HUES6 (cell line): ENCODE data around the gene CACNB2.

Experiments
- H3K27ac ChIP-seq: 2 replicates; pipeline ENCODE4 v1.7.0; 2013; ENCODE audit warnings: low read depth, mild to moderate bottlenecking, low read length, inconsistent platforms
- H3K27me3 ChIP-seq: 2 replicates; pipeline ENCODE4 v1.6.1; 2013; ENCODE audit warnings: low read length; ENCODE audit not compliant: control insufficient read depth, insufficient read depth
- H3K36me3 ChIP-seq: 2 replicates; pipeline ENCODE4 v1.6.1; 2013; ENCODE audit warnings: low read length; ENCODE audit not compliant: control insufficient read depth, insufficient read depth
- H3K4me1 ChIP-seq: 2 replicates; pipeline ENCODE4 v1.6.1; 2013; ENCODE audit warnings: low read length; ENCODE audit not compliant: control insufficient read depth, insufficient read depth
- H3K4me3 ChIP-seq: 2 replicates; pipeline ENCODE4 v1.5.1; 2013; ENCODE audit warnings: low read depth, low read length
- H3K9ac ChIP-seq: one replicate; pipeline ENCODE4 v1.6.1; 2013; ENCODE audit warnings: mild to moderate bottlenecking, low read length
- H3K9me3 ChIP-seq: 2 replicates; pipeline ENCODE4 v1.6.1; 2013; ENCODE audit warnings: low read depth, low read length; ENCODE audit not compliant: control insufficient read depth, insufficient read depth

The CACNB2 gene

GRCh38 chr10:18340496-18341051 lies 200.3 kb downstream of the CACNB2 start:
- H3K27me3 ChIP-seq, result no peaks in the 10 kb centered on the region
- H3K4me3 ChIP-seq, result no peak overlapping the region
- no peaks in the 10 kb centered on the region for H3K4me1 ChIP-seq
- H3K9ac ChIP-seq, result no peak overlapping the region
- no peak overlapping the region for H3K27ac ChIP-seq
- H3K9me3 ChIP-seq, result no peaks in the 10 kb centered on the region
- H3K36me3 ChIP-seq, result no peaks in the 10 kb centered on the region

DNA sequence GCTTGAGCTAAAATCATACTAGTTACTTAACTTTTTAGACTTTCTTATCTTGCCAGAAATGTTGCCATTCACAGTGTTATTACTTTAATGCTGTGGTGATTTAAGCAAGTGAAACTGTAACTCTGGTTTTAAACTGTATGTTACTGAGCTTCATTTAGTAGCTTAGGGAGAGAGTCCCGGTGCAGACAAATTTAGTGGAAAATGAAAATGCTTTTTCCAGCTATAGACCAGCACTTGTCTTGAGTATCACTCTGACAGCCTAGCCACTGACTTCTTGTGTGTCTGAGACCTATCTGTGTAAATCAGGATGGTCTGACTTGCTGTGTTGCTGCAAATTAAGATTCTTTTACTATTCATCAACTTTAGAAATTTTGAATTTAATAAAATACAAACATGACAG lies 200.8 kb downstream of the CACNB2 start:
- Histone ChIP-seq H3K9me3 (no peaks in the 10 kb centered on the region), H3K4me1 (no peaks in the 10 kb centered on the region), H3K27ac (no peak overlapping the region), H3K36me3 (no peaks in the 10 kb centered on the region), H3K4me3 (no peak overlapping the region), H3K9ac (no peak overlapping the region), H3K27me3 (no peaks in the 10 kb centered on the region)

DNA sequence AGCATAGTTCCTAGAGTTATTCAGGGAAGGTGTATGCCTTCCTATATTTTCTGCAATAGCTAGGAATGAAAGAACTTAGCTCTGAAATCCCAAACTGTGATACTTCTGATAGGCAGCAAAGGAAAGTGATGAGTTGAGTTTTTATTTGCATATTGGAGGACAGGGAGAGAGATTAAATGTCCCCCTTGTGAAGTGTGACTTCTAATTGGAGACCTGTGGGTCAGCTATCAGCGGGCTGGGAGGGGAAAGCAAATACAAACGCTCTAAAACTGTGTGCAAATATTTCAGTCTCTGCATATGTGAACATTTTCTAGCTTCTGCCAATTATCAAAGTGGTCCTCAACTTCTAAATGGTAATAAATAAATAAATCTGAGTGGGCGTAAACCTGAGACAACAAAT lies 203.3 kb downstream of the CACNB2 start:
- Histone ChIP-seq H3K9me3 (no peaks in the 10 kb centered on the region), H3K4me1 (no peaks in the 10 kb centered on the region)

GRCh38 chr10:18345308-18345707 lies 205.1 kb downstream of the CACNB2 start:
- H3K27me3 ChIP-seq, result no peaks in the 10 kb centered on the region
- no peaks in the 10 kb centered on the region for H3K36me3 ChIP-seq
- H3K4me1 ChIP-seq, result no peaks in the 10 kb centered on the region
- no peak overlapping the region for H3K9ac ChIP-seq
- no peaks in the 10 kb centered on the region for H3K9me3 ChIP-seq
- H3K27ac ChIP-seq, result no peak overlapping the region
- no peak overlapping the region for H3K4me3 ChIP-seq

More for the DNA sequence above, 203.3 kb downstream of the CACNB2 start:
- Histone ChIP-seq H3K4me3 (no peak overlapping the region), H3K36me3 (no peaks in the 10 kb centered on the region), H3K9ac (no peak overlapping the region), H3K27ac (no peak overlapping the region), H3K27me3 (no peaks in the 10 kb centered on the region)

DNA sequence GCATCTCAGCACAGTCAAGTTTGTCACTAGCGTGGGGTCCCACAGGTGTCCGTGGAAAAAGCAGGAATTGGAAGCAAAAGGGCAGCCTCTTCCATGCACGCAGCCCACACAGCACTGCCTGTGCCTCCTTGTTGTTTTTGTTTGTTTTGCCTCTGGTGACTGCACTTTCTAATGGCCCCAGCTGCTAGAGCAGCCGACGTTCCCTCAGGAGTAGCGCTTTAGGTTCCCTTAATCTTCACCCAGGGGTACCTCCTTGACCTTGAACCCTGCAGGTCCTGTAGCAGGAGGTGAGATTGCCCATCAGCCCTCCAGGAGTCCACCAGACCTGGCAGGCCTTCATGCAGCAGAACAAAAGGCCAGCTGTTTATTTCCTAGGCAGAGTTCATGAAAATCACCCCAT lies 210.1 kb downstream of the CACNB2 start:
- H3K9ac ChIP-seq, result no peak overlapping the region
- no peaks in the 10 kb centered on the region for H3K4me1 ChIP-seq
- no peaks in the 10 kb centered on the region for H3K9me3 ChIP-seq
- H3K4me3 ChIP-seq, result no peak overlapping the region
- H3K27me3 ChIP-seq, result no peaks in the 10 kb centered on the region
- H3K36me3 ChIP-seq, result no peaks in the 10 kb centered on the region
- H3K27ac ChIP-seq, result no peak overlapping the region

DNA sequence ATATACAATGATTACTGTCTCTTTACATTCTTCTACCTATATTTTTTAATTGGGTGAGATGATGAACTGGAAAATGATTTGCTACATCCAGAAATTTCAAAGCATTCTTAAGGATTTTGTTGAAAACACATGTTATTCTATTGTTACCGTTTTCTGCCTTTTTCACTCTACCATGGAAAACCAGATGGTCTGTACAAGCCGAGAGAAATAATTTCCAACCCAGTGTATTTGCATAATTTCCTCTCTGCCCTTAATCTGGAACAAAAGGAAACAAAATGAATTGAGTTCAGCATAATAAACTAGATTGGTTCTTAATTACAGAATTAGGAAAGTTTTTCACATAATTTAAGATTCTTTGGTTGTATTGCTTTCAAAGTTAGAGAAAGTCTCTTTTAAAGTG lies 211.2 kb downstream of the CACNB2 start:
- H3K4me3 ChIP-seq, result no peak overlapping the region
- no peak overlapping the region for H3K9ac ChIP-seq
- H3K27ac ChIP-seq, result no peak overlapping the region
- no peaks in the 10 kb centered on the region for H3K27me3 ChIP-seq
- no peaks in the 10 kb centered on the region for H3K36me3 ChIP-seq
- H3K9me3 ChIP-seq, result no peaks in the 10 kb centered on the region
- no peaks in the 10 kb centered on the region for H3K4me1 ChIP-seq

- no peaks in the 10 kb centered on the region for H3K9me3 ChIP-seq
- H3K36me3 ChIP-seq, result no peaks in the 10 kb centered on the region
- H3K4me3 ChIP-seq, result no peak overlapping the region
- H3K27me3 ChIP-seq, result no peaks in the 10 kb centered on the region
- H3K27ac ChIP-seq, result no peak overlapping the region
- no peaks in the 10 kb centered on the region for H3K4me1 ChIP-seq
- H3K9ac ChIP-seq, result no peak overlapping the region
These were observed 212.0 kb downstream of the CACNB2 start for GRCh38 chr10:18352175-18352574.

DNA sequence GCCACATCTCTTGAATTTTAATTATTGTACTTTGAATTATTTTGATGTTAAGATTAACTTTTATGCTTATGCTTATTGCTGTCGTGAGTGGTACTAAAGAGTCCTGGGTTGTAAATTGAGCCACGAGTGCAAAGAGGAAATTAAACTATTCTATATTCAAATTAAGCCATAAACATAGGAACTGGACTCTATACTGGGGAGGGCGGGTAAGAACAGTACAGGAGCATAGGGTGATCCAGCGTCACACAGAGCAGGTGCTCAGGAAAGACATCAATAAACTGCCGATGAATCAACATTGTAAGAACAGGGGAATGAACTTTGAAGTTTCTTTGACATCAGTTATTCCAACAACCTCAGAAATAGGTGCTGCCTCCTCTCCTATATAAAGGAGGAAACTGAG lies 219.6 kb downstream of the CACNB2 start:
- Histone ChIP-seq H3K27me3 (no peaks in the 10 kb centered on the region), H3K27ac (no peak overlapping the region), H3K9me3 (no peaks in the 10 kb centered on the region)

DNA sequence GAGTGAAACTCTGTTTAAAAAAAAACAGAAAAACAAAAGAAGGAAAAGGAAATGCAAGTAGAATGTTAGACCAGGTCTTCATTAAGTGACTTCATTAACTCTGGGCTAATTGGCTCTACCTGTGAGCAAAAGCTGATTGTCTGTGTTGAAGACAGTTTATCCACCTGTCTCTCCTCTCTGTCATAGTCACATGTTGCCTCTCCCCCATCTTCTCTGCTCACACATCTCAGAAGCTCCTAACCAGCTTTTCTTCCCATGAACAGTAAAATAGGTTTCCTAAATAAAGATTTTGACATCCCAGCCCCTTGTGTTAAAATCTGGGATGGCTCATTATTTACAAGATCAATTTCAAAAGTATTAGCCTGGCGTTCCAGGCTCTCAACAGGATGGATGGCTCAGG lies 222.7 kb downstream of the CACNB2 start:
- Histone ChIP-seq H3K27me3 (no peaks in the 10 kb centered on the region), H3K27ac (no peak overlapping the region), H3K9me3 (no peaks in the 10 kb centered on the region), H3K4me1 (no peaks in the 10 kb centered on the region; the same call in 1 of the 2 replicates), H3K4me3 (no peak overlapping the region), H3K36me3 (no peaks in the 10 kb centered on the region), H3K9ac (no peak overlapping the region)

More for the DNA sequence above, 219.6 kb downstream of the CACNB2 start:
- no peak overlapping the region for H3K9ac ChIP-seq
- H3K36me3 ChIP-seq, result no peaks in the 10 kb centered on the region
- no peak overlapping the region for H3K4me3 ChIP-seq
- no peaks in the 10 kb centered on the region; the same call in 1 of the 2 replicates for H3K4me1 ChIP-seq

DNA sequence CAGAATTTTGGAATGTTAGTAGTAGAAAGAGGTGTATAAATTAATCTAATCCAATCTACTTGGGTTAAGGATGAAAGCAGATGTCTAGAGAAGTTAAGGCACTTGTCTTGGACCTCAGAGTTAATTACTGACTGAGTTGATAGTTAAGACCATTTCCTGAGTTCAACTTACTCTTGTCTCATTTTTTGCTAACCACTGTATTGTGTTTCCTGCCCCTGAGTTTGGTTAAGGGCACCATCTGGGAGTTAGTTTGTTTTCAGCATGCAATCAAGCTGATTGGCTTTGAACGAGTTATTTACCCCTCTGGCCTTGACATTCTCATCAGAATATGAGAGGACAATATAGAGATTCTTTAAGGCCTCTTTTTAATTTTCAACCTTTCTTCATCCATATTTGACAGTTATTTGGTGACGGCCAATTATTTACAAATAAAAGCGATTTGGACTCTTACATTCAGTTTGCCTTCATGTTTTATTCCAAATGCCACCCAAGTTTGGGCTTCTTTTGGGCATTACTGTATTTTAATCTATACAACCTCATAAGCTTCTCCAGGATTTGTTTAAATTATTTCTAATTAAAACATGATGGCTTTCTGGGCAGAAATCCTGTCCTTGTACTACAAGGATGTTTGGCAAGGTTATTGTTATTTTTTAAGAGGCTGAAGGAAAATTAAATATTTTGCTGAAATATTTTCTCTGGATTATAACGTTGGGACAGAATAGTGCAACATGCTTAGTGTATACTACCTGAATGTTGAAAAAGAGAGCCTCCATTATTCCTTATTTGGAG lies 225.0 kb downstream of the CACNB2 start:
- no peak overlapping the region for H3K27ac ChIP-seq
- H3K4me1 ChIP-seq, result no peaks in the 10 kb centered on the region
- no peaks in the 10 kb centered on the region for H3K27me3 ChIP-seq
- no peak overlapping the region for H3K4me3 ChIP-seq
- no peaks in the 10 kb centered on the region for H3K36me3 ChIP-seq
- no peaks in the 10 kb centered on the region for H3K9me3 ChIP-seq
- H3K9ac ChIP-seq, result no peak overlapping the region

GRCh38 chr10:18367840-18368239 lies 227.6 kb downstream of the CACNB2 start:
- Histone ChIP-seq H3K36me3 (no peaks in the 10 kb centered on the region), H3K27ac (no peak overlapping the region), H3K4me1 (no peaks in the 10 kb centered on the region), H3K27me3 (no peaks in the 10 kb centered on the region), H3K4me3 (no peak overlapping the region), H3K9ac (no peak overlapping the region), H3K9me3 (no peaks in the 10 kb centered on the region)
